Left hindlimb (tissue), 1 donor: Measurements from ENCODE around the gene JMJD8.
A peak's percentile ranks its signal among the peaks of the same experiment; 100 is the strongest.

ENCODE experiments used
- DNase-seq: peaks from one replicate; pipeline ENCODE4 v3.0.0-alpha.2; 2018

JMJD8 gene

DNA sequence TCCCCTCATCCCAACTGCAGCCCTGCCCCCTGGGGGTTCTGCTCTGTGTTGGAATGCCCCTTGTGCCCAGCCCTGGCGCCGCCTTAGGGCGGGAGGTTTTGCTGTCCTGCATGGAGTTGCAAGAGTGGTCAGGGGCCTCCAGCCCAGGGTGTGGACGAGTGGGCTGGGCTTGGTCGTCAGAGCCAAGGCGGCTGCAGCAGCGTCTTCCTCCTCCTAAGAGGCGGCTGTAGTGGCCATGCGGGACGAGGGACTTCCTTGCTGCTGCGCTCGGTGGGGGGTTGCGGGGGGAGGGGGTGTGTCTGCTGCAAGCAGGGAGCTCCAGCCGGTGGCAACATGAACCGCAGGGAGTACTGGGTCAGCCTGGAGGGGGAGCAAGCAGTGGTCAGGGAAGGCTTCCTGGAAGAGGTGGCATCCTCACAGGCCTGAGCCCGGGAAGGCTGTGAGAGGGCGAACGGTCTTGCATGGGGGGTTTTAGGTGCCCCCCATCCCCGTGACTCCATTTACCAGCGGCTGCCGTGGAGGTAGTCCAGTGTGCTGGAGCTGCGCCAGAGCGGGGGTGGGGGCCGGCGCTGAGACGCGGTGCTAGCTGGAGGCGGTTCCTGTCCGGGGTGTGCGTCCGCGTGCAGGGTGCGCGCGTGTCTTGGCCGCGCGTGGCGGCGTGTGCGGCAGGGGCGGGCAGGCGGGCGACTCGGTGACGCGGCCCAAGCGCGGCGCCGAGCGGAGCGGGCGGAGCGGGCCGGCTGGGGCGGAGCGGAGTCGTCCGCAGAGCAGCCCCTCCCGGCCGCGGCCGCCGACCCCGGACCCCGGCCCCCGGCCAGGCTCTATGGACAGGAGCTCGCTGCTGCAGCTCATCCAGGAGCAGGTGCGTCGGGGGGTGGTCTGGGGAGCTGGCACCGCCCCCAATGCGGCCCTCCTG, 8.9 kb downstream of the JMJD8 start, which contains the start of gene RHBDL1:
Gene RHBDL1 (plus strand): TSS at position 704 of the 916 bp plus-strand sequence. CDS start 120 bp downstream, at position 824.
- DNase-seq, result no peak

DNA sequence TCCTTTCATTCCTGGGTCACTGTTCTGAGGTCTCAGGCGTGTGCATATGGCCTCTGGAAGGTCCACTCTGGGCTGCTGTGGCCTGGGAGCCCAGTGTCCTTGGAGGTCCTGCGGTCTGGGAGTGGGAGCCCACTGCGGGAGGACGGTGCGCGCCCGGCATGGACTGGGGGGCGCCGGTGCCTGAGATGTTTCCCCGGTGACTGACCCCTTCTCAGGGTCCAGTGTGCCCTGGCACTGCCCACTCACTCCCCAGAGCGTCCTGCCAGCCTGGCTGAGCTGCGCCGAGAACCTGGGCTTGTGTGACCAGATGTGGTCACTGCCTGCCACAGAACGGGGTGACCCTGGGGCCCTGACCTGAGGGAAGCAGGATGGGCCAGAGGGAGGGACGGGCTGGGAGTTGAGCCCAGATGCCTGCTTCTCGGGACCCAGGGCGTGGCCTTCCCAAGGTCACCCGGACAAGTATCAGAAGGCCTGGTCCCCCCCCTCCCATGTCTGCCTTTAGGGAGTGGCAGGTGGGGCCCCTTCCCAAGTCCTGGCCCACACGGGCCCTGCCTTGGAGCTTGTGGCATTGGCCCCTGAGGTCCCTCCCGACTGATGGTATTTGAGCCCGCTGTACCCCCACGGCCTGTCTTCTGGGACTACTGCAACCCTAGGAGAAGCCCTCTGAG, 9.8 kb downstream of the JMJD8 start:
- no peak for DNase-seq

DNA sequence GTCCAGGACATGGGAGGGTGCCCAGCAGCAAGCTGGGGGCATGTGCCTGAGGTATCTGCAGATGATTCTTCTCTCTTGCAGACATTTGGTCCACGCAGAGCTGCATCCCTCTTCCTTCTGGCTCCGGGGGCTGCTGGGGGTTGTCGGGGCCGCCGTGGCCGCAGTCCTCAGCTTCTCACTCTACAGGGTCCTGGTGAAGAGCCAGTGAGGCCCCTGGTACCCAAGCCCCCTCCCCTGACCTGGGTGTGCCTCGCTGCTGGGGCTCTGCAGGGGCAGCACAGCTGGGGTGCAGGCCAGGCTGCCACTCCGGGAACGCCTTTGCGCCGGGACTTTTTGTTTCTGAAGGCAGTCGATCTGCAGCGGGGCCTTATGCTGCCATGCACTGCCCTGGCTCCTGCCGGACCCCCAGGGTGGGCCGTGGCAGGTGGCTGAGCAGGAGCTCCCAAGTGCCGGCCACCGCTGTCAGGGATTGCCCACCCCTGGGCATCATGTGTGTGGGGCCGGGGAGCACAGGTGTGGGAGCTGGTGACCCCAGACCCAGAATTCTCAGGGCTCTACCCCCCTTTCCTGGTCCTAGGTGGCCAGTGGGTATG, 10.6 kb downstream of the JMJD8 start:
- DNase-seq, result no peak

DNA sequence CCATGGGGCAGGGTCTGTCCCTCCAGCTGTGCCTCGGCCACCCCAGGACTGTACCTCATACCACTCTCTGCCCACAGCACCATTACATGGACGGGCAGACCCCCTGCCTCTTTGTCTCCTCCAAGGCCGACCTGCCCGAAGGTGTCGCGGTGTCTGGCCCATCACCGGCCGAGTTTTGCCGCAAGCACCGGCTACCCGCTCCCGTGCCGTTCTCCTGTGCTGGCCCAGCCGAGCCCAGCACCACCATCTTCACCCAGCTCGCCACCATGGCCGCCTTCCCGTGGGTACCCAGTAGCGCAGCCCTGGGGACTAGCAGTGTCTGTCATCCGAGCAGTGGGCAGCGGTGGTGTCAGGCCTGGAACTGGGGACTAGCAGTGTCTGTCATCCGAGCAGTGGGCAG, 11.3 kb downstream of the JMJD8 start:
- no peak for DNase-seq

DNA sequence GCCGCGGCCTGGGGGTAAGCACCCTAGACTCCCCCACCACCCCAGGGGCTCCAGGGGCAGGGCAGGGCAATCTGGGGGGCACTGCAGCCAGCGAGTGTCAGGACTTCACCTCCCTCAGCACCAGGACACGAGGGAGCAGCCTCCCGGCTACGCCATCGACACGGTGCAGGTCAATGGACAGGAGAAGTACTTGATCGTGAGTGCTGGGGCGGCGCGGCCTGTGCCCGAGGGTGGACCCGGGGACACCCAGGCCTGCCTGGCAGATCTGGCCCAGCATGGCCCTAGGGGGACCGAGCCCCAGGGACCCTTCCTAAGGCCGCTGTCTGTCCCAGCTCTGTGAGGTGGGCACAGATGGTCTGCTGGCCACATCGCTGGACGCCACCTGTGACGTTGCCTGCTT, 11.8 kb downstream of the JMJD8 start:
- DNase-seq, result no peak

DNA sequence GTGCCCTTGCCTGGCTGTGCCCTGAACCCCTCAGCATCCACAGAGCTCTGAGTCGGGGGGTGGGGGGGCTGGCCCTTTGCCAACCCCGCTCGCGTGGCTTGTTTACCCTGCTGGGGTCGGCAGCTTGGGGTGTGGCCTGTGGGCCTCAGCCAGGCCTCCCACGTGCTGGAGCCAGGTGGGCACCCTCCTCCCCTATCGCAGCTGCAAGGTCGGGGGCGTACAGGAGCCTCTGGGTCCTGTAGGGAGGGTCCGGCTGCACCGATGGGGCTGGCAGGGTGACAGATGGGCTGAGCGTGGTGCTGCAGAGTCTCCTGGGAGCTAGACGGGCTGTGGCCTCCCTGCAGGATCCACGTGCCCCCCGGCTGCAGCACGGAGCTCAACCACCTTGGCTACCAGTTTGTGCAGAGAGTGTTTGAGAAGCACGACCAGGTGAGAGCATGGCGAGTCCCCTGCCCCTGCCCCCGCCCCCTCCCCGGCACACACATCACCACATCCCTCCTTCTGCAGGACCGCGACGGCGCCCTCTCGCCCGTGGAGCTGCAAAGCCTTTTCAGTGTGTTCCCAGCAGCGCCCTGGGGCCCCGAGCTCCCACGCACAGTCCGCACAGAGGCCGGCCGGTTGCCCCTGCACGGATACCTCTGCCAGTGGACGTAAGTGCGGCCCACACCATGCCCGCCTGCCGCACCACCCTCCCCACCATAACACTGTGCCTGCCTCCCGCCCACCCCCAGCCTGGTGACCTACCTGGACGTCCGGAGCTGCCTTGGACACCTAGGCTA, 12.6 kb downstream of the JMJD8 start:
- no peak for DNase-seq

DNA sequence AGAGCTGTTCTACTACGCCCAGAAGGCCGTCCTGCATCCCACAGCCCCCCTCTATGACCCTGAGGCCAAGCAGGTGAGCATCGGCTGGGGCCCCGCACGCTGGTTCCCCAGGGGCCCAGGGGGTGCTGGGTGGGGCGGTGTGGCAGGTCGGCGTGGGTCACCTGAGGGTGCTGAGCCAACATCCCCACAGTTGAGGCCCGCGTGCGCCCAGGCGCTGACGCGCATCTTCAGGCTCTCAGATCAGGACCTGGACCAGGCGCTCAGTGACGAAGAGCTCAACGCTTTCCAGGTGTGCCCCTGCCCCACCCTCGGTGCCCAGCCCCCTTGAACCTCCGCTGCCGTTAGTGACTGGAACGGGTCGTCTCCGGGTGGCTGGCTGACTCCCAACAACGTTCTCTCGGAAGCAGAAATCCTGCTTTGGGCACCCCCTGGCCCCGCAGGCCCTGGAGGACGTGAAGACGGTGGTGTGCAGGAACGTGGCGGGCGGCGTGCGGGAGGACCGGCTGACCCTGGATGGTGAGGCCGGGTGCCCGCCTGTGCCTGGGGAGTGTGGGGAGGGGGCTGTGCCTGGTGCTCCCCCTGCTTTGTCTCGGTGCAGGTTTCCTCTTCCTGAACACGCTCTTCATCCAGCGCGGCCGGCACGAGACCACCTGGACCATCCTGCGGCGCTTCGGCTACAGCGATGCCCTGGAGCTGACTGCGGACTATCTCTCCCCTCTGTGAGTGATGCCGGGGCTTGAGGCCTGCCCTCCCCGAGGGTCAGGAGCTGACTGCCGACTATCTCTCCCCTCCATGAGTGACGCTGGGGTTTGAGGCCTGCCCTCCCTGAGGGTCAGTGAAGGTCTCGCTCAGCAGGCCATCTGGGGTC, 13.4 kb downstream of the JMJD8 start:
- DNase-seq, result no peak

DNA sequence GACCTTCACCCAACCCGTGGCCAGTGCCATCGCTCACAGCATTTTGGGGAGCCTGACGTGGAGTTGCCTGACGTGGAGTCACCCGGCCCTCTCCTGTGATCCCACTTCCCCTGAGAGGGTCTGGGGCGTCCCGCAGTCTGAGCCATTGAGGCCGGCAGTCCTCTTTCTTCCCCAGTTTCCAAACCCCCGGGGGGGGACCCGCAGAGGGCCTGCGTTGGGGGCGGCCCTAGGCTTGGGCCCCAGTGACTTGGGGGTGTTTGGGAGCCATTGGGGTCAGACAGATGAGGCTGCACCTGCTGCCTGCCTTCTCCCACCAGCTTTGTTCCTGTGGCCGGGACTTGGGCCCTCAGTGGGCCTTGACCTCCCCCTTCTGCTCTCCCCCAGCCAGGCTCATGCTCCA, 14.5 kb downstream of the JMJD8 start:
- DNase-seq, result no peak

DNA sequence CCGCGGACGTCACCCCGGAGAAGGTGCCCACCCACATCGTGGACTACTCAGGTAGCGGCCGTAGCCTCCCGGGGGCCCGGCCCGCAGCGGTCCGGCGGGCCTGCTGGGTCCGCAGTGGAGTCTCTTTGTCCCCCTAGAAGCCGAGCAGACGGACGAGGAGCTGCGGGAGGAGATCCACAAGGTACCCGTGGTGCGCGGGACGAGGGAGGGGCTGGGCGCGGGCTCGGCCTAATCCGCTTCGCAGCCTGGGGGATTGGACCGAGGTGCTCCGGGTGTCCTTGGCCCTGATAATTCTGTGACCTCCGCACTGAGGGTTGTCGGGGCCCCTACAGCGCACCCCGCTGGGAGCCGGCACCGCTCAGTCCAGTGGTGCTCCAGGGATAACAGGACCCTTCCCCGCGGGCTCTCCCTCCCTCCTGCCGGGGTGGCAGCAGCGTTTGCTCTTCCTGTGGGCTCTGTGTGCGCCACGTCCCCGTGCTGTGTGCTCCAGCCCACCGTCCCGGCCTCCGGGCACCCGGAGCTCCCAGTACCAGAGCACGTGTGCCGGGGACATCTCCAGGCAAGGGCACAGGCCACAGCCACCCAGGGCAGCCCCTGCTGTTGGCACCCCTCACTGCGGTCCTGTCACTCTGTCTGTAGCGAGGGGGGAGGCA, 15.5 kb downstream of the JMJD8 start:
- no peak for DNase-seq

DNA sequence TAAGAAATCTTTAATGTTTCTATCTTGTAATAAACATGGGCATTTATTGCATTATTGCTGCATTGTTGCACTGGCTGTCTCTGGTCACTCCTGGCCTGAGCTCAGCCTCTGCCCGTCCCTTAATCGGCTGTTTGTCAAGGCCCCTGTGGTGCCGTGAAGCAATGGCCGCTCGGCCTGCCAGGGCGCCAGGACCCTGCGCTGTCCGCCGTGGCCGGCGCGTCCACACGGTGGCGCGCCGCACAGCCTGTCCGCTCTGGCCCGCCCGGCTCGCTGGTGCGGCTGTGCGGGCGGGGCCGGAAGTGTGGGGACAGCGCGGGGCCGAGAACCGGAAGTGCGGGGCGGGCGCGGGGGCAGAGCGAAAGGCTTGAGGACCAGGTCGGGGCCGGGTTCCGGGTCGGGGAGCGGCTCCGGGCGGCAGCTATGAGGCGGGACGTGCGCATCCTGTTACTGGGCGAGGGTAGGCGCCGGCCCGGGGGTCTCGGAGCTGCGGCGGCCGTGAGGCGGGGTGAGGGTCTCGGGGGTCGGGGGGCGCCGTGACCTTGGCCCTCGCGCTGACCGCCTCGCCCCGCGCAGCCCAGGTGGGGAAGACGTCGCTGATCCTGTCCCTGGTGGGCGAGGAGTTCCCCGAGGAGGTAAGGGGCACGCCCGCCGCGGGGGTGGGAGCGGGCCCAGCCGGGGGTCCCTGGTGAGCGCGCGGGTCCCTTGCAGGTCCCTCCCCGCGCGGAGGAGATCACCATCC, 16.2 kb downstream of the JMJD8 start, which contains the start of gene RHOT2:
Gene RHOT2 (plus strand): TSS at position 353 of the 739 bp plus-strand sequence. CDS start 68 bp downstream, at position 421.
- peak; percentile 94 for DNase-seq

DNA sequence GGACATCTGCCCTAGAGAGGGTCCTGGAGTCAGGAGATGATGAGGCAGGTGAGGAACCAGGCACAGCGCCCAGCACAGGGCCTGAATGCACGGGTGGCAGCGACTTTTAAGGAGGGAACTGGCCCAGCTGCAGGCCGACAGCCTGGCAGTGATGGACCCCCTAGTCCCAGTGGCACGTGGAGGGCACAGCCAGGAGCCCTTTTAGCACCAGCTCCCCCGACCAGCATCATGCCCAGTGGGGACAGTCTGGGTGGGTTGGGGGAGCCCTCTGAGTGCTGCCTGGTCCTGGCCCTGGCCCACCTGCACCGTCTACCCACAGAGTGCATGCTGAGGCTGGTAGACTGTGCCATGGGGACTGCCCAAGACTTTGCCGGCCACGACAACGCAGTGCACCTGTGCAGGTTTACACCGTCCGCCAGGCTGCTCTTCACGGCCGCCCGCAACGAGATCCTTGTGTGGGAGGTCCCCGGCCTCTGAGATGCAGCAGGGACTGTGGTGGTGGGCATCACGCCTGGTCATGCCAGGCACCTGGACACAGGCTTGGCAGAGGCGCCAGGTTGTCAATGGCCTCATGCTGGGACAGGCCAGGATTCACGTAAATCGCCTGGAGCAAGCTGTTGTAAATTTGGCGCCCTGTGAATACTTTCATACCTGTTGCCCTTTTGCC, 16.9 kb downstream of the JMJD8 start:
- DNase-seq, result no peak

DNA sequence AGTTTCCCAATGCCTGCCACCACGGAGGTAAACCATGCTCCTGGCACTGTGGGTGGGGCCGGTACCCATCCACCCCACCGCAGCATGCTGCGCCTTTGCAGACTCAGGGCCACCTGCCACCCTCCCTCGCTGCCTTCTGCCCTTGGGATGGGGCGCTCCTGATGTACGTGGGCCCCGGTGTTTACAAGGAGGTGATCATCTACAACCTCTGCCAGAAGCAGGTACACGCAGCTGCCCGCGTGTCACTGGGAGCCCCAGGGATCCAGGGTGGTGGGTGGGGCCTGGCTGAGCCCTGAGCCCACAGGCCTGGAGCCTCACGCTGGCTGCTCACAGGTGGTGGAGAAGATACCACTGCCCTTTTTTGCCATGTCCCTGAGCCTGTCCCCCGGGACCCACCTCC, 17.6 kb downstream of the JMJD8 start:
- DNase-seq, result no peak

DNA sequence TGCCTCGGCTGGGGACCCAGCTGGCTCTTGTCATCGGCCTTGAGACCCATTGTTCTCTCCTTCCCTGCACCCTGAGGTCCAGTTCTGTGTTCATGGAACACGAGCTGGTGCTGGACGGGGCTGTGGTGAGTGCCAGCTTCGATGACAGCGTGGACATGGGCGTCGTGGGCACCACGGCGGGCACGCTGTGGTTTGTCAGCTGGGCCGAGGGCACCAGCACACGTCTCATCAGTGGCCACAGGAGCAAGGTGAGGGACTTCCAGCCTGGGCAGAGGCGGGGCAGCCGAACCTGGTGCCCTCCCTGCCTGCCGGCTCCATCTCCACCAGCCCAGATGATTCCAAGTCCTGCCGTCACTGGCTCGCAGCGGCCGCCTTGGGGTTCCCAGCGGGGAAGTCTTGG, 21.5 kb downstream of the JMJD8 start:
- no peak for DNase-seq

DNA sequence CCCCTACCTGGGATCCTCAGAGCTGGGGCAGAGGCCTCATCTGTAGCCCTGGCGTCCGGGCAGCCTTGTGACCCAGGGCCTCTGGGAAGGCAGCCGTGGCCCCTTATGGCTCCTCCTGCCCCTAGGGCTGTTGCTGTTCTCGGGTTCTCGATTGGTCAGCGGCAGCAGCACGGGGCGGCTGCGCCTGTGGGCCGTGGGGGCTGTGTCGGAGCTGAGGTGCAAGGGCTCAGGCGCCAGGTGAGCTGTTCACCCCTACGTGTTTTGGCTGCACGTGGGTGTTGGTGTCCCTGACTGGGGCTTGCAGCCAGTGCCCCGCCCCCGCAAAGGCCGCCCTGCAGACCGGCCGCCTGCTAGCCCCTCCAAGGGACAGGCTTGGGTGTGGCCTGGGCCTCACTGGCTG, 22.0 kb downstream of the JMJD8 start:
- DNase-seq, result no peak

DNA sequence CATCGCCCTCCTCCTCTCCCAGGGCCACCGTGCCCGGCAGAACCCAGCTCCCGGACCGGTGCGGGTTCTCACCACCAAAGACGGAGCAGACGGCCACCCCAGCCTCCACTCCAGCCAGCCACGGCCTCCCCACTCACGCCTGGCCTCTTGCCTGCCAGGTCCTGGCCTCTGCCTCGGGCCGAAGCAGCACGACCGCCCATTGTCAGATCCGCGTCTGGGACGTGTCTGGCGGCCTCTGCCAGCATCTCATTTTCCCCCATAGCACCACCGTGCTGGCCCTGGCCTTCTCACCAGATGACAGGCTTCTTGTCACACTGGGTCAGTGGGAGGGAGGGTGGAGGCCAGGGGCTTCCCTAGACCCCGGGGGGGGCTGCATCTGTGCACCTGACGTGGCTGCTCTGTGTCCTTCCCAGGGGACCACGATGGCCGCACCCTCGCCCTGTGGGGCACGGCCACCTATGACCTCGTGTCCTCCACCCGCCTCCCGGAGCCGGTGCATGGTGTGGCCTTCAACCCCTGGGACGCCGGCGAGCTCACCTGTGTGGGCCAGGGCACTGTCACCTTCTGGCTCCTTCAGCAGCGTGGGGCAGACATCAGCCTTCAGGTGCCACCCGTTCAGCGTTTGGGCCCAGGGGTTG, 22.8 kb downstream of the JMJD8 start:
- DNase-seq, result no peak

DNA sequence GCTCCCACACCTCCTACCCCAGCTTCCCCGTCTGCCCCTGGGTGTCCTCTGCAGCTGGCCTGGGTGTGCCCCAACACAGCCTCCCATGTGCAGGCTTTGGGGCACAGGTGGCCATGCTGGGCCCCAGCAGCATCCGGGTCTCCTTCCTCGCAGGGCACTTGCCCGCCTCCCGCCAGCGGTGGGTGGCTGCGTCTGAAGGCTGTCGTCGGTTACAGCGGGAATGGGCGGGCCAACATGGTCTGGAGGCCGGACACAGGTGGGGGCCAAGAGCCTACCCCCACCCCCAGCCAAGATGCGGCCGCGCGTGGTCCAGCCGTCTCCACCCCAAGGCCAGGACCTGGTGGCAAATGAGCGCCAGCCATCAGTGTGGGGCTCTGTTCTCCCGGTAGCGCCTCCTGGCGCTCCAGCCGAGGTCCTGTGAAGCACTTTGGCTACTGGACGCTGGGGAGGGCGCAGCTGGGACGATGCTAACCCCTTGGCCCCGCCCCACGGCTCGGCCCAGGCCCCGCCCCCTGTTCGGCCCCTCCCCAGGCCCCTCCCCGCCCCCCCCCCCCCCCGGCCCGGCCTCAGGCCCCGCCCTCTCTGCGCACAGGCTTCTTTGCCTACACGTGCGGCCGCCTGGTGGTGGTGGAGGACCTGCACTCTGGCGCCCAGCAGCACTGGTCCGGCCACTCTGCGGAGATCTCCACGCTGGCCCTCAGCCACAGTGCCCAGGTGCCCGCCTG, 23.5 kb downstream of the JMJD8 start:
- DNase-seq, result peak; percentile 87

DNA sequence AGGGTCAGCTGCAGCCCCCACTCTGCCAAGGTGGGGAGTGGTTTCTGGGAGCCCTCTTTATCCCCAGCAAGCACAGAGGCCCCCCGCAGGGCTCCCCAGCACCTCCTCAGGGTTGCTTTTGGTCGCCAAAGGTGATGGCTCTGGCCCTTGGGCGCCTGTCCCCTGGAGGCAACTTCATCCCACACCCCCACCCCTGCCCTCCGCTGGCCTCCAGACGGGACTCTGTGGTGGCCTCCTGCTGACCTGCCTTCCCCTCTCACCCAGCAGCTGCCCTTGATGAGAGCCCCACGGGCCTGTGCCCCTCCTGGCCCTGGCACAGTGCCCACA, 24.0 kb downstream of the JMJD8 start:
- DNase-seq, result no peak

DNA sequence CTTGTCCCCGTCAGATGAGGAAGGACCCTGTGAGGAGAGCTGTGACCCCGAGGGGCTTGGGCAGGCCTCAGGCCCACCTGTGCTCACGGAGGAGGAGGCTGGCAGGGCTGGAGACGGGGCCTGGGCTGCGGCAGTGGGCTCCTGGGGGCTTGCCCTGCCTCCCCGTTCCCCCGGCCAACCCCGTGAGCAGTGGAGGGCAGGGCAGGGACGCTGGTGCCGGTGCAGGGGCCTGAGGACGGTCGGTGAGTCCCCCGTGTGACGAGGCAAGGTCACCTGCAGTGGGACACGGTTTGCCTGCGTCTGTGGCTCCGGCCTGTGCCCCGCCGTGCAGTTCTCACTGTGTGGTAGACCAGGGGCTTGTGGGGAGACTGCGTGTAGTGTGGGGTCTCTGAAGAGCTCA, 24.5 kb downstream of the JMJD8 start:
- no peak for DNase-seq
